ENCODE measurements around the gene PLCB4.
"Not testable (repeated sequence)": the region's sequence is repeated elsewhere in the genome, so short reads cannot be mapped to it uniquely, and the experiment has no call there.

Gene PLCB4

DNA sequence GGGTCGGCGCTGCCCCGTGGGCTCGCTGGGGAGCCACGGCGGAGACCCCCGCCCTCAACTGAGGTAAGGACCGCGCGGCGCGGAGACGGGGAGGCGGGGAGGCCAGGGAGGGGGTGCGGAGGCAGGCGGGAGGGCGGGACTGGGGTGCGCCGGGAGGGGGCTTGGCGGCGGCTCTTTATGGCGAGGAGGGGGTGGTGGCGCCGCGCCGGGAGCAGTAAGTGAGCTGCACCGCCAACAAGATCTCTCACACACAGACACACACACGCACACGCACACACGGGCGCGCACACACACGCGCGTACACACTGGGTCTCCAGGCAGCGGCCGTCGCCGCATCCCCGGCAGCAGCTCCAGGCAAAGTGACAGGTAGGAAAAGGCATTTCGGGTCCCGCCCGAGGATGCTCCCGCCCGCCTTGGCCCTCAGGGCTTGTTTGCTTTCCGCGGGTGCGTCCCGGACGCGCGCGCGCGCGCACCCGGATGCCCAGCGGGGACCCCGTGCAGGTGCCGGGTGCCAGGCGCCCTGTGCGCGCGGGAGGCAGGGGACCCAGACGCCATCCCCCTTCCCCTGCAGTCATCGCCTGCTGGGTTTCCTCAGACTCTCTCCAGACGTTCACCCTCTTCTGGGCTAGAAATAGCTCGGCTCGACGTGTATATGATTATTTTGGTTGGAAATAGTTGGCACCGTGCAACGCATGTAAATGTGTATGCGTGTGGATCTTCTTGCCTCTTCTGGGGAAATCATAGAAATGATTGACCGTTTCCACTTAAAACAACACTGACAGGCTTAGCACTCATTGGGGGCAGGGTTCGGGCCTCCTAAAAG, at the start of gene PLCB4:
Gene PLCB4 (plus strand): TSS at position 247 of the 823 bp plus-strand sequence. CDS start 238,728 bp downstream, outside the sequence.
- DNase-seq (ENCODE audit: insufficient read length, low spot score): no peak
- no peak for FAIRE-seq

DNA sequence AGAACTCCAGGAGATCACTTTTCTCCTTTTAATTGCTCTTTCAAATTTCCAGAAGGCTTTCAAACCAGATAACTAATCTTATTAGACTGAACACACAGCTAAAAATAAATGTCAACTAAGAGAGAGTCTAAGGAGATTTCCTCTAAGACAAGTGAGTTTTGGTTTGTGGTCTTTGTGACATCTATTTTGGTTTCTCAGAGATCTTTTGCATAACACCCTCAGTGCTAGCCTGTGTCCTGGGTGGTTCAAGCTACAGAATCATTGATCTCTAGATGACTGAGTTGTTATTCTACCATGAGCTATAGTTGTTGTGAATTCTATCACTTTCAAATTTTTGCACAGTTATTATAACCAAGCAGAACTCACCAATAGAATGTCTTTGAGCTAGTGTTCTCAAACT, 49.1 kb upstream of the PLCB4 start:
- DNase-seq (ENCODE audit: insufficient read length, low spot score) (no peak), FAIRE-seq (no peak)

DNA sequence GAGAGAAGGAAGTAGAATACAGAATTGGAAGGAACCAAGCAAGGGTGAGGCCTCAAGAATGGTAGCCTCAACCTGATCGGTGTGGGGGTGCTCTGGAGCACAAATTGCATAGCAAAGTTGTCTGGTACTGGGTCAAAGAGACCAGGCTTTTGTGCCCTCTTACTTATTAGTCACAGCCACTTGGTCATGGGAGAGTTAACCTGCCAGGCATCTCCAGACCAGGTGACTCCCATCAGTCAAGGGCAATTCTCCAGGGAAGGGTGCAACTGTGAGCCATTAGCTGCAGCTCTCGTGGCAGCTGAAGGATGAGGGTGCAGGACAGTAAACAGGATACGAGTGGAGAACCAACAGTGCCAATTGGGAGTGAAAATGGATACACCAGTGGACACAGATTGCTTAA, 47.7 kb upstream of the PLCB4 start:
- DNase-seq (ENCODE audit: insufficient read length, low spot score) (no peak), FAIRE-seq (no peak)

DNA sequence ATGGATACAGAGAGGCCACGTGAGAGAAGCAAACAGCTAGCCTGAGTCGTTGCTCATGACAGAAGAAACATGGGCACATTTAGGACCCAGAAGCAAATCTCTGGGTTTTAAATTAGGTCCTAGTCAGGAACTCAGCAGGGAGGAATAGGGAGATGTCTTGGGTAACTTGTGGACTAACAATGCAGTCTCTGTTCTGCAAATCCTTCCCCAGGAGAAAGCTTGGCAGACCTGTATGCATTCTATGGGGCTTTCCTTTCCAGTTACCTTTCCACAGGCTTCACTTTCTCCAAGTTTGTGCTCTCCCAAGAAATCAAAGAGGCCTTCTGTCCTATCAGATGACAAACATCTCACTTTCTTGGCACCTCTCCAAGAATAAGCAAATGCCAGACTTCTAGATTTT, 47.2 kb upstream of the PLCB4 start:
- no peak for FAIRE-seq
- DNase-seq (ENCODE audit: insufficient read length, low spot score): no peak

DNA sequence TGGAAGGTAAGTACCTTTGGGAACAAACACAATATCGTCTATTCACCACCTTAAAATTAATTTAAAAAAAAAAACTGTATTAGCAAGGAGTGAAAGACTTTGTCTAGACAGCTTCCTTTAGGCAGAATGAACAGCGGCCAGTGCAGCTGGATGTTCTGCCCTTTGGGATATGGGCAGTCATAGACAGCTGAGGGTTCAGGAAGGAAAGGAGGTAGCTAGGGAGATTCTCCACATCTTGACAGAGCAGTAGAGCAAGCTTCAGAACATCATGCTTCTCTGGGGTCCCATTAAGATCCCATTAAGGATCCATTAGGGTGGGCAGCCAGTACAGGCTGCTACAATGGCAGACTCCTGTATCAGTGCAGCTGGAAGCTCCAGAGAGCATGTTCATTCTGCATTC, 46.5 kb upstream of the PLCB4 start:
- no peak for DNase-seq (ENCODE audit: insufficient read length, low spot score)
- FAIRE-seq: no peak

DNA sequence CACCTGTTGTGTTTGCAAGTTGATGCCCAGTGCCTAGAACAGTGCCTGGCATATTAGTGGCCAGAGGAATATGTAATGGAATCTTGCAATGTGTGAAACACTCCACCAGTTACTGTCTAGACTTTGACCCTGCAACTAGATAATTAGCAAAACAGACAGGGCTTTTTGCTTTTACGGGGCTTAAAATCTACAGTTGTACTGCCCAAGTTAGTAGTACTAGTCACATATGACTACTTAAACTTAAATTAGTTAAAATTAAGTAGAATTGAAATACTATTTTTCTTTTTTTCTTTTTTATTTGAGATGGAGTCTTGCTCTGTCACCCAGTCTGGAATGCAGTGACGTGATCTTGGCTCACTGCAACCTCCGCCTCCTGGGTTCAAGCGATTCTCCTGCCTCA, 44.3 kb upstream of the PLCB4 start:
- no peak for FAIRE-seq

DNA sequence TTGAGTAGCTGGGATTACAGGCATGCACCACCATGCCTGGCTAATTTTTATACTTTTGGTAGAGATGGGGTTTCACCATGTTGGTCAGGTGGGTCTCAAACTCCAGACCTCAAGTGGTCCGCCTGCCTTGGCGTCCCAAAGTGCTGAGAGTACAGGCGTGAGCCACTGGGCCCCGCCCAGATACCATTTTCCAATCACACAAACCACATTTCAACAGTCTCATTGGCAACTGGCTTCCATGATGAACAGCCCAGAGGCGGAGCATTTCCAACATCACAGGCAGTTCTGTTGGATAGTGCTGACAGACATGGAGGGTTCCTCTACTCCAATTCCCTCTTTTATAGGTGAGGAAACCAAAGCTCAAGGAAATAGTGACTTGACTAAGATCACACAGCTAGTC, 43.9 kb upstream of the PLCB4 start:
- DNase-seq (ENCODE audit: insufficient read length, low spot score) (no peak), FAIRE-seq (no peak)

More for the DNA sequence above, 44.3 kb upstream of the PLCB4 start:
- no peak for DNase-seq (ENCODE audit: insufficient read length, low spot score)

DNA sequence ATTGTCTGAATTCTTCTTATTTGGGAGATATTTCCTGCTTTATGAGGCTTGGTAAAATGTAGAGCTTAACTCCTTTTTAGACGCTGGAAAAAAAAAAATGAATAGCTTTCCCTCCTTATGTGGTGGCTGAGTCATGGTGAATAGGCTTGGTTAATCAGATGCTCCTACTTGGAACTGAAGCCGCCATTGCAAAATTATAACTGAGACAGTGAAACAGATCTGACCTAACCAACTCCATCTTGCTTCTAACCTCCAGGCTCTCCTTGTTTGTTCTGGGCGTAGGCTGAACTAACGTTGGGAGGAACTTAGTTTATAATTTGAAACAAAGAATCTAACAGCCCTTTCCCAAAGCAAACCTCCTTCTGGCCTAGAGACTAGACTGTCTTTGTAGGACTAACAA, 43.2 kb upstream of the PLCB4 start:
- no peak for DNase-seq (ENCODE audit: insufficient read length, low spot score)
- FAIRE-seq: no peak

DNA sequence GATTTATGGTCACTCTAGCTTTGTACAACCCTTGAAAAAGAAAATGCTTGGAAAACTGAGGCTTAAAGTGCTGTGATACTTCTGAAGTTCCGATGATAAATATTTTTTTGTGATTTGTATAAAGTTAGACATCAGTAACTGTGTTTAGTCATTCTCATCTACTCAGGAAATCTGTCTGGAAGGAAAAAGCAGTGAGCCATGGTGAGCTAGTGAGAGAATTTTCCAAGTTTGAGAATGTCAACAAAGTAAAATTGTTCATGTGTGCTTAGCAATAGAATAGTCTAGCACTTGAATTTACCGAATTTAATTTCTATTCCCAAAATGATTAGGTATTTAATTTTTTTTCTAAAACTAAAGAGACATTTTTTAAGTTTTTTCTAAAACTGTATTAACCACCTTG, 41.3 kb upstream of the PLCB4 start:
- DNase-seq (ENCODE audit: insufficient read length, low spot score) (no peak), FAIRE-seq (no peak)

DNA sequence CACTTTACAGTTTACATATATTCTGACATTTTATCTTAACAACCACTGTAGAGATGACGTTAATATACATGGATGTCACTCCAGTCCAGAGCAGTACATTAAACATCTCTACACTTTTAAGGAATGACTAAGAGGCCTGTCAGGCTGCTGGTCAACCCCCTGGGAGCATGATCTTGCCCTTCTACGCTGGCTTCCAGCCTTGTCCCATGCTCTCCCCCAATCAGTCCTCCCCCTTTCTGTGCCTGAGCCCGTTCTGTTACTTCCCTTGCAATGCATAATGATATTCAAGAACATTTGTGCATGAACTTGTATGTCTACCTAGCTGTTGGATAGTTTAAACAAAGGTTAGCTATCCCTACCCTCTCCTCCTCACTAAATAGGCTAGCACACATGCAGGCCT, 40.5 kb upstream of the PLCB4 start:
- FAIRE-seq (no peak), DNase-seq (ENCODE audit: insufficient read length, low spot score) (no peak)

DNA sequence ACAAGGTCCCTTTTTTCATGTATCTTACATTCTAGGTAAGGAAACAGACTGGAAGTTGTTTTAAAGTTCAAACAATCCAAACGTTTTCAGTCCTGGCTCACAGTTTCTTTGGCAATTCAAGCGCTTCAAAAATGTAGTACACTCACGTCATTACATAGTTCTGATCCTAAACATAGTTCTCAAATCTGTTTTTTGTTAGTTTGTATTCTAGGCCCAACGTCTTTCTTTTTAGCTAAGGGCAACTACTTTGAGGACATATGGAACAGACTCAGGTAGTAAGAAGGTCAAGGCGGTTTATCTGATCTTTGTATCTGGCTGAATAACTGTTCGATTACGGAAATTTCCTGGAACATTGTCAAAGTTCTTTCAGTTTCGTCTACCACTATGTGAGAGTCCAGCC, 36.9 kb upstream of the PLCB4 start:
- no peak for DNase-seq (ENCODE audit: insufficient read length, low spot score)

DNA sequence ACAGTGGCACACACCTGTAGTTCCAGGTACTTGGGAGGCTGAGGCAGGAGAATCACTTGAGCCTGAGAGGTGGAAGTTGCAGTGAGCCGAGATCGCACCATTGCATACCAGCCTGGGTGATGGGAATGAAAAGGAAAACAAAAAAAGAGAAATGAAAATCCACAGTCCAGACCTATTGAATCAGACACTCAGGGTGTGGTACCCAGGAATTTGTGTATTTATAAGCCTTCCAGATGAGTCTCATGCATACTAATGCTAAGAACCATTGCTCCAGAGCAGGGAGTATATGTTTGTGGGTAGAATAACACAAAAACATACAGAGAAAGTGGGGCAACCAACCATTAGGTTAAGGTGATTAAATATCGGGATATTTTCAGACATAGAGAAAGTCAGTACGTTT, 36.1 kb upstream of the PLCB4 start:
- FAIRE-seq (no peak), DNase-seq (ENCODE audit: insufficient read length, low spot score) (no peak)

More for the DNA sequence above, 36.9 kb upstream of the PLCB4 start:
- no peak for FAIRE-seq

DNA sequence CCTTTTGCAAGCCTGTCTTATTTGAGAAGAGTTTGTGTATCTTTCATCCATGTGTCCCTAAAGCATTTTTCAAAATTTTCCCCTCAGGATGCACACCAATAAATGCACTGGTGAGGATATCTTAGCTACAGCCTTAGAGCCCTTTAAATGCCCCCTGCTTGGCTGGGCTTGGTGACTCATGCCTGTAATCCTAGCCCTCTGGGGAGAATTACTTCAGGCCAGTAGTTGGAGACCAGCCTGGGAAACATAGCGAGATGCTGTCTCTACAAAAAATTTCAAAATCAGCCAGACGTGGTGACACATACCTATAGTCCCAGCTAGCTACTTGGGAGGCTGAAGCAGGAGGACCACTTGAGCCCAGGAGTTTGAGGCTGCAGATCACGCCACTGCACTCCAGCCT, 33.8 kb upstream of the PLCB4 start:
- DNase-seq (ENCODE audit: insufficient read length, low spot score) (no peak), FAIRE-seq (no peak)

DNA sequence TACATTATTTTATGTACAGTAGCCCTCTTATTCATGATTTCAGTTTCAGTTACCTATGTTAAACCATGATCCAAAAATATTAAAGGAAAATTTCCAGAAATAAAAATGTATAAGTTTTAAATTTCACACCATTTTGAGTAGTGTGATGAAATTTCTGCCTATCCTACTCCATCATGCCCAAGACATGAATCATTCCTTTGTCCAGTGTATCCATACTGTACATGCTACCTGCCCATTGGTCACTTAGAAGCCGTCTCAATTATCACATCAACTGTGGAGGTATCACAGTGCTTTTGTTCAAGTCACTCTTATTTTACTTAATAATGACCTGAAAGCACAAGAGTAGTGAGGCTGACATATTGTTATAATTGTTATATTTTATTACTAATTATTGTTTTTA, 32.3 kb upstream of the PLCB4 start:
- DNase-seq (ENCODE audit: insufficient read length, low spot score) (no peak), FAIRE-seq (no peak)

DNA sequence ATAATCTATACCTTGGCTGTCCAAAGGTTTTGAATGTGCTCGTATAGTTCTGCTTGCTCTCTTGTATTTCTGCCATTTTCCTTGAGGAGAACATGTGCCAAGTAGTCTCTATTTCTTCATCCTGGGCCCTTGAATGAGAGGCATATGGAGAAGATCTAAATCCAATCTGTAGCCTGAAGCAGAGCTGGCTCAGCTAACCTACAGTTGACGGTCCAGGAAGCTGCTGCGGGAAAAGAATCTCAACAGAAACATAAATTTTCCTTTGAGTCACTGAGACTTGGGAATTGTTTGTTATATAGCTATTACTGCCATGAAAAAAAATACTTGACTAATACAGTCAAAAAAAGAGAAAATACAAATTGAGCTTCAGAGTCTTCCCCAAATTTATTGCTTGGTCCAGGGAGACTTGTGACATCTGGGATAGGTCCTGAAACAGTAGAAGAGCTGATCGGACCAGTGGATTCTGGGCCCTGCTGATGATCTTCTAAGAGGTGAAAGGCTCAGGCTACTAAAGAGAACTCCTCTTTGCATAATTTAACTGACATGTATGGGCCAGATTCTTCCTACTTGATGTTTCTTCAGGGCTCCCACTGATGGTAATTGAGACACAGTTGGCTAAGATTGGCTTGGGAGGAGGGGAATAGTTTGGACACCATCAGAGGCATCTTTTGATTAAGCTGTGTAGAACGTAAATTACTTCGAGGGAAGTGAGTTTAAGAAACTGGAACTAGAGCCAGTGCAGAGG, 29.9 kb upstream of the PLCB4 start:
- DNase-seq (ENCODE audit: insufficient read length, low spot score): no peak
- FAIRE-seq: no peak

DNA sequence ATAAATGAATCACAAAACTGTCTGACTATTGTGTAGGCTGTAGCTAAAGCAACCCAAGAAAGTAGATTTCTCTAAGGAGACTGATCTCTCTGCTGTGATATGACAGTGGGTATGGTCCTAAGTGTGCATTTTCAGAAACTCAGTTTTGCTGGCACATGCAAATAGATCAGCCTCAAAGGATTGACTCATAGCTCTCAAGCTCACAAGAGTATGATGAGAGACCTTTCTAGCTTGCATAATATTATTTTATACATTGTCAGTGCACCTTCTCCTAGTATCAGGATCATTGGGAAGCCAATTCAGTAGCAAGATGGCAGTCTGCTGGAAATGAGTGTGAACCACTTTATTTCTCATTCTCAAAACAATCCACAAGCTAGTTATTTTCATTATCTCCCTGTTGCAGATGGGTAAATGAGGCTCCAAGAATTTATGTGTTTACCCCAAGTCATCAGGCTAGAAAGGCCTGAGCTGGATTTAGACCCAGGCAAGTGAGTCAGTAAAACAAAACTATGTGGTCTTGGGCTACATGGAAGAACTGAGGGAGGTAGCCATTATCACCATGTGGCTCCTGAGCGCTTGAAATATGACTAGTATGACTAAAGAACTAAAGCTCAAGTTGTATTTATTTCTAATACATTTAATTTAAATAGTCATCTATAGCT, 27.9 kb upstream of the PLCB4 start:
- no peak for FAIRE-seq
- no peak for DNase-seq (ENCODE audit: insufficient read length, low spot score)

DNA sequence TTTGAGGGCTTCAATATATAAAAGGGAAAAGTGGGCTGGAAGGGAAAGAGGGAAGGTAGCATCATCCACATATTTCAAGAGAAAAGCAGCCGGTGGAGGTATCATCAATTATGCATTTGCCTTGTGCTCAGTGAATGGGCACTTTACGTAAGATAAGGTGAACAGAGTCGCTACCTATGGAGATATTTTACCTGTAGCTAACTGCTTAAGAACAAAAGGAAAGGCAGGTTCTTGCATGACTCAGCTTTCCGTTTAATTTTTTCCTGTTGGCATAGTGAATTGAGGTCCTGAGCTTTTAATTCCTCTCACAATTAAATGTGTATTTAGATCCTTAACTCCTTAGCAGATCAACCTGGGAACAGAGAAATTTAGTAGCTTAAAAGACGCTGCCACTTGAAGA, 25.5 kb upstream of the PLCB4 start:
- DNase-seq (ENCODE audit: insufficient read length, low spot score) (no peak), FAIRE-seq (no peak)

DNA sequence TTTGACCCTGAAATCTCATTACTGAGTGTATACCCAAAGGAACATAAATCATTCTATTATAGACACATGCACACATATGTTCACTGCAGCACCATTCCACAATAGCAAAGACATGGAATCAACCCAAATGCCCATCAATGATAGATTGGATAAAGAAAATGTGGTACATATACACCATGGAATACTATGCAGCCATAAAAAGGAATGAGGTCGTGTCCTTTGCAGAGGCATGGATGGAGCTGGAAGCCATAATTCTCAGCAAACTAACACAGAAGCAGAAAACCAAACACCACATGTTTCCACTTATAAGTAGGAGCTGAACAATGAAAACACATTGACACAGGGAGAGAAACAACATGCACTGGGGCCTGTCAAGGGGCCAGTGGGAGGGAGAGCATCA, 21.0 kb upstream of the PLCB4 start:
- FAIRE-seq; DNase-seq (ENCODE audit: insufficient read length, low spot score): not testable (repeated sequence)

DNA sequence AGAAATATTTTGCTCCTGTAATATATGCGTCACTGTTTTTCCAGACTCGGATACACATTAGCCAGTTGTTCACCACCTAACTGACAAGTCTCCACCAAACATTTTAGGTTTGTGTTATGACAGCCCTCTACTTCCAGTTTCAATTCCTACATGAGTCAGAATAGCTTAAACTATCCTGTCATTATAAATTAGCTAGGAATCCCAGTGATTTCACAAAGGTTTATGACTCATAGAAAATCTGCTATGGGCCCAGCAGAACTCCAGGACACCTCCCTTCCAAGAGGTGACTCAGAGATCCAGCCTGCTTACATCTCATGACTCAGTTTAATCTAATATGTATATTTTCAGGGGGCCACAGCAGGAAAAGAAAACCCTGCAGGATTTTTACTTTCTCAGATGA, 17.4 kb upstream of the PLCB4 start:
- no peak for FAIRE-seq
- no peak for DNase-seq (ENCODE audit: insufficient read length, low spot score)

DNA sequence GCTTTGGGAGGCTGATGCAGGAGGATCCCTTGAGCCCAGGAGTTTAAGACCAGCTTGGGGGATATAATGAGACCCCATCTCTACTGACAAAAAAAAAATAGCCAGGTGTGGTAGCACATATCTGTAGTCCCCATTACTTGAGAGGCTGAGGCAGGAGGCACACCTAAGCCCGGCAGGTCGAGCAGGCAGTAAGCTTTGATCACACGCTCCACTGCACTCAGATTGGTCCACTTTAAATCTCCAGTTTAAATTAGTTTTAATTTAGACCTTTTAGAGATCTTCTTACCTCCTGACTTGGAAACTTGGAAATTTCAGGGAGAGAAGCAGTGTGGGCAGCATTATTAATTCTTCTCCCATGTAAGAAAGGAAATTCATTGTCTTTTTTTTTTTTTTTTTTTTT, 16.8 kb upstream of the PLCB4 start:
- DNase-seq (ENCODE audit: insufficient read length, low spot score) (no peak), FAIRE-seq (no peak)

DNA sequence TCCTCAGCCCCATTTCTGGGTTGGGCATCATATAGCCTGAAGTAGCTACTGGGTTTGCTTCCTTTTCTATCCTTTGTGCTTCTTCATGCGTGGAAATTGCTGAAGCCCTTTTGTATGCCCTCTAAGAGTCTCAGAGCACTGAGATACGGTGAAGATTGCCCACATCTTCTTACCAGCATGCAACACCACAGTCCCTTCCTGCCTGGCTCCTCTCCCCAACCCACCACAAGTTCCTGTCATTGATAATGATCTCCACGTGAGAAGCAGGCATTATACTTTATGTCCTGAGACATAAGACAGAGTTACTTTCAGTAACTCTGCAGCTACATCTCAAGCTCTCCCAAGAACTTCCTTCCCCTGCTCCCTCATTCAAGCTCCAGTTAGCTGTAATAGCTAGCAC, 15.8 kb upstream of the PLCB4 start:
- FAIRE-seq: no peak
- no peak for DNase-seq (ENCODE audit: insufficient read length, low spot score)

DNA sequence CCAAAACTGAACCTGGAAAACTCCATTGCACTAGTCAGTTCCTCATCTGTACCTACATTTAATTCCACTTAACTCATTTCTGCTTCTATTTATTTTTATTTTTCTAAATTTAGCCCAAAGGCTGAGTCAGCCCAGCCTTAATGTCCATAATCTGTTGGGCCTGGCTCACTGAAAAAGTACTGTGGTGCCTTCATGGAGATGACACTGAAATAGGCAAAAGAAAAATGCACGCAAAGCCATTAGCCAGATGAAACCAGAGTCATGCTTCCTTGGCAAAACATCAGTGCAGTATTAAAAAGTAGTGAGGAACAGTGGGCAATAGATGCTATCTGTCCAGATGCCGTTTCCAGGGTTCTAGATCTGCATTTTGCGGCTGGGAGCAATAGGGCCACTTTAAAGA, 14.7 kb upstream of the PLCB4 start:
- FAIRE-seq: no peak
- no peak for DNase-seq (ENCODE audit: insufficient read length, low spot score)

Data from GM19239 (cell line).